Upper lobe of left lung (tissue), 4 donors: ENCODE results near the gene KIF7.

Experiments used
- CTCF ChIP-seq, 6 experiments: fragments of 450-650 bp in 4 of 6; fragments of 200-600 bp in 2 of 6; sonication (generic) in 2 of 6; IDR thresholded peaks; one replicate each; pipeline ENCODE4 v1.5.1; 2016 to 2019; ENCODE audit warnings: antibody characterized with exemption in 6 of 6
- EP300 ChIP-seq, 4 donors: sonication (generic); formaldehyde crosslinking; IDR thresholded peaks; one replicate each; pipeline ENCODE4 v1.5.1; 2017; ENCODE audit warnings: antibody characterized with exemption in 4 of 4, control low read depth in 2 of 4
- POLR2A ChIP-seq, 4 donors: fragments of 450-650 bp; IDR thresholded peaks; one replicate each; pipeline ENCODE4 v1.5.1; 2016 to 2017; ENCODE audit warnings: antibody characterized with exemption in 4 of 4, mild to moderate bottlenecking in 2 of 4

DNA sequence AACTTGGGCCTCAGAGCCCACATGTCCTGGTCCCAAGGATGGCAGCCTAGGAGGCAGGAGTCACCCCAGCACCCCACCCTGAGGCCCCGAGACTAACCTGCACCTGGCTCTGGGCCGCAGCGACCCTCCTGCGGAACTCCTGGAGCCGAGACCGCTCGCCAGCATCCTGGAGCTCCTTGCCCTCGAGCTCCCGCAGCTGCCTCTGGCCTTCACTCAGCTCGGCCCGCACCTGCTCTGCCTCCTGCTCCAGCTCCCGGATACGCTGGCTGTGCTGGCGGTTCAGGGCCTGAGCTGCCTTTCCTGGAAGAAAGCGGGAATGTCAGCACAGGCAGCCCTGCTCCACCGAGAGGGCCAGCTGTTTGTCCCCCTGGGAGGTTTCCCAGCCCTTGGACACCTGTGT, 13.2 kb downstream of the KIF7 start:
- TF ChIP-seq CTCF (IDR thresholded peaks at IDR 0.05), result no peak
- no peak for TF ChIP-seq EP300 (IDR thresholded peaks at IDR 0.05)
- no peak for TF ChIP-seq POLR2A (IDR thresholded peaks at IDR 0.05)
